ENCODE data around the gene LPAR2. TPM values are rescaled to one million over a fixed set of nuclear protein-coding genes. Genes with fewer than 3 reads are reported as not detected.
"Not testable (repeated sequence)": the region's sequence is repeated elsewhere in the genome, so short reads cannot be mapped to it uniquely, and the experiment has no call there.

LPAR2 gene
- total RNA-seq, 1 donor from 2014 or later = 44.2 TPM

GRCh38 chr19:19633711-19634515, 5.9 kb upstream of the LPAR2 start:
- intact Hi-C loops (cut with micrococcal nuclease) = no loop called here

- intact Hi-C loops (cut with micrococcal nuclease) = no loop called here
Measured at GRCh38 chr19:19632661-19633060, 4.6 kb upstream of the LPAR2 start.

- intact Hi-C loops (cut with micrococcal nuclease) = no loop called here
Measured at GRCh38 chr19:19631346-19631745, 3.3 kb upstream of the LPAR2 start.

GRCh38 chr19:19630426-19630825, 2.4 kb upstream of the LPAR2 start:
- intact Hi-C loops (cut with micrococcal nuclease) = no loop called here

GRCh38 chr19:19630062-19630414, 2.0 kb upstream of the LPAR2 start:
- intact Hi-C loops (cut with micrococcal nuclease) = no loop called here

- intact Hi-C loops (cut with micrococcal nuclease) = loop anchor here (1.0 to 5.0 kb wide), 2 partner anchors 10 to 86 kb away; partner anchors contain the start of gene PBX4
Measured at GRCh38 chr19:19628501-19629134, 598 bp upstream of the LPAR2 start.

GRCh38 chr19:19626516-19627472, 1.2 kb downstream of the LPAR2 start:
- intact Hi-C loops (cut with micrococcal nuclease) = loop anchor here (1.0 to 5.0 kb wide), 2 partner anchors 17 to 84 kb away; partner anchors contain the start of gene GMIP

- intact Hi-C loops (cut with micrococcal nuclease) = no loop called here
Measured at GRCh38 chr19:19624032-19624570, 3.9 kb downstream of the LPAR2 start.

- intact Hi-C loops (cut with micrococcal nuclease) = no loop called here
Measured at GRCh38 chr19:19623383-19623782, 4.6 kb downstream of the LPAR2 start.

- intact Hi-C loops (cut with micrococcal nuclease) = no loop called here
Measured at GRCh38 chr19:19619849-19620210, 8.2 kb downstream of the LPAR2 start.

- intact Hi-C loops (cut with micrococcal nuclease) = no loop called here
Measured at GRCh38 chr19:19619181-19619848, 8.7 kb downstream of the LPAR2 start.

- intact Hi-C loops (cut with micrococcal nuclease) = loop anchor here (1.0 kb wide), 4 partner anchors 10 to 45 kb away; partner anchors contain the start of genes ATP13A1, GMIP and LPAR2
Measured at GRCh38 chr19:19618219-19619051, 9.6 kb downstream of the LPAR2 start, which contains the start of gene PBX4. Gene PBX4 (minus strand): TSS chr19:19618687. CDS start chr19:19618629, 58 bp downstream.

GRCh38 chr19:19615086-19615485, 12.9 kb downstream of the LPAR2 start:
- intact Hi-C loops (cut with micrococcal nuclease) = no loop called here

GRCh38 chr19:19613506-19613905, 14.5 kb downstream of the LPAR2 start:
- intact Hi-C loops (cut with micrococcal nuclease) = no loop called here

GRCh38 chr19:19610376-19611202, 17.4 kb downstream of the LPAR2 start:
- intact Hi-C loops (cut with micrococcal nuclease) = no loop called here

GRCh38 chr19:19606686-19607085, 21.3 kb downstream of the LPAR2 start:
- intact Hi-C loops (cut with micrococcal nuclease) = not testable (repeated sequence)

- intact Hi-C loops (cut with micrococcal nuclease) = no loop called here
Measured at GRCh38 chr19:19606021-19606420, 22.0 kb downstream of the LPAR2 start.

GRCh38 chr19:19602713-19603324, 25.2 kb downstream of the LPAR2 start:
- intact Hi-C loops (cut with micrococcal nuclease) = no loop called here
